ENCODE results near the gene TBC1D1.

Gene TBC1D1

DNA sequence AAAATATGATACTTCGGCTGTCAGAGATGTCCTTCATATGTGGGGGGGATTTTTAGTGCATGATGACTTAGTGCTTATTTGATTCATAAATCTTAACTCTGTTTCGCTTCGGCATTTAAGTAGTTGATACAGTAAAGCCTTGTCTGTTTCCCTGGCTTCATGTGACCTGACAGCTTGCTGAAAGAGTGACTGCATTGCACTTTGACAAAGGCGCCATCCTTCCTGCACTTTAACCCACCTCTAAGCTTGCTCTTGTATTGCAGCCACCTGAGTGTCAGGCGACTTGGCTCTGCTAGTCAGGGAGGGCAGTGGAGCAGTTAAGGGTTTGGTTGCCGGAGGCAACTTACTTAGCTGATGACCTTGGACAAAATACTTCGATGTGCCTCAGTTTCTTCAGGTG lies 134.8 kb downstream of the TBC1D1 start:
- Mint-ChIP-seq H3K4me1 (peaks cover 28% of the 10 kb centered on the region), H3K9me3 (peaks cover 7% of the 10 kb centered on the region), H3K36me3 (ENCODE audit: low read depth) (peaks cover 65% of the 10 kb centered on the region), H3K27ac (peak overlapping the region; percentile 53 to 87 (median 86)), H3K27me3 (ENCODE audit: low read depth) (peaks cover 8% of the 10 kb centered on the region), H3K4me3 (no peak overlapping the region)
- TF ChIP-seq, protein P1, sequence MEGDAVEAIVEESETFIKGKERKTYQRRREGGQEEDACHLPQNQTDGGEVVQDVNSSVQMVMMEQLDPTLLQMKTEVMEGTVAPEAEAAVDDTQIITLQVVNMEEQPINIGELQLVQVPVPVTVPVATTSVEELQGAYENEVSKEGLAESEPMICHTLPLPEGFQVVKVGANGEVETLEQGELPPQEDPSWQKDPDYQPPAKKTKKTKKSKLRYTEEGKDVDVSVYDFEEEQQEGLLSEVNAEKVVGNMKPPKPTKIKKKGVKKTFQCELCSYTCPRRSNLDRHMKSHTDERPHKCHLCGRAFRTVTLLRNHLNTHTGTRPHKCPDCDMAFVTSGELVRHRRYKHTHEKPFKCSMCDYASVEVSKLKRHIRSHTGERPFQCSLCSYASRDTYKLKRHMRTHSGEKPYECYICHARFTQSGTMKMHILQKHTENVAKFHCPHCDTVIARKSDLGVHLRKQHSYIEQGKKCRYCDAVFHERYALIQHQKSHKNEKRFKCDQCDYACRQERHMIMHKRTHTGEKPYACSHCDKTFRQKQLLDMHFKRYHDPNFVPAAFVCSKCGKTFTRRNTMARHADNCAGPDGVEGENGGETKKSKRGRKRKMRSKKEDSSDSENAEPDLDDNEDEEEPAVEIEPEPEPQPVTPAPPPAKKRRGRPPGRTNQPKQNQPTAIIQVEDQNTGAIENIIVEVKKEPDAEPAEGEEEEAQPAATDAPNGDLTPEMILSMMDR (IDR thresholded peaks at IDR 0.05; ENCODE audit: unreplicated experiment in 3 of 3): no peak

DNA sequence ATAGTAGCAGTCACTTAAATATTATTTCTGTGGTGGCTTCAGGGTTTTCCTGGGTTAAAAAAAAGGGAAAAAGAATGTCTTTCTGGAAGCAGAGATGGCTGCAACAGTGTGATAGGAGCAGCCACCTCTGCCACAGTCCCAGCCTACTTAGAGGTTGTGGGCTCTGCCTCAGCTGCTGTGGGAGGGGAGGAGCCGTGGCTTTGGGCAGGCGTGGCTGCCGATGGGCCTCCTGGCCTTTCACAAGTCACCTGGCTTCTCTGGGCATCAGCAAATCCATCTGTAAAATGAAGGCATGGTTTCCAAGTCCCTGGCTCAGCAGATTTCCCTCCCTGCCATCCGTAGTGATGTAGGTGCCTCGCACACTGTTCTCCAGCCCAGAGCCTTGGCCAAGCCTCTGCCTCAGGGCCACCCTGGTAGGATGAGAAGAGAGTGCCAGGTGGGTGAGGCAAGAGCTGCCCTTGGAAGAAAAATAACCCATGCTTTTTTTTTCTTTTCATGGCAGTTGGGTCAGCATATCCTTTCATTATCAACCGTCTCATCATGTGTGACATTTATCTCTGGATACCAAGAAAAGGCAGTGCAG lies 135.4 kb downstream of the TBC1D1 start:
- Mint-ChIP-seq H3K27me3 (ENCODE audit: low read depth) (peaks cover 8% of the 10 kb centered on the region), H3K36me3 (ENCODE audit: low read depth) (peaks cover 63% of the 10 kb centered on the region), H3K4me3 (no peak overlapping the region), H3K27ac (peak overlapping the region in 1 of 3 experiments; percentile 37), H3K4me1 (peaks cover 28% of the 10 kb centered on the region), H3K9me3 (peaks cover 2% of the 10 kb centered on the region)
- TF ChIP-seq, protein P1 (IDR thresholded peaks at IDR 0.05; ENCODE audit: unreplicated experiment in 3 of 3): no peak

DNA sequence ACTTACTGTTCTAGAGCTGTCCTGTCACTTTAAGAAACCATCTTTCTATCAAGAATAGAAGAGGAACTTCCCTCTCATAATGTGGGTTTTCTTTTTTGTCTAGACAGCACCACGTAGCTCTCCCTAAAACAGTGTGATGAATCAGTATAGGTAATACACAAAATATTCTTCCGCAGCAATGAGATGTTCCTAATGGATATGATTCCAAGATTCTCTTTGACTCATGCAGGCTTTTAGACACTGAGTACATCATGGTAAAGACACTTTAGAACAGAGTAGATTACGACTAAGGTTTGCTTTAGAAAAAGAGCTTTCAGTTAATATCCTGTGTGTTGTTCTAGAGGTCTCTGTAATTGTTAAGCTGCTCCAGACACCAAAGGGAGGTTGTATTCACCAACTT lies 139.1 kb downstream of the TBC1D1 start:
- peak overlapping the region in 2 of 3 experiments; percentile 63 to 83 for H3K27ac Mint-ChIP-seq
- peaks cover 8% of the 10 kb centered on the region for H3K27me3 Mint-ChIP-seq (ENCODE audit: low read depth)
- no peak overlapping the region for H3K4me3 Mint-ChIP-seq

DNA sequence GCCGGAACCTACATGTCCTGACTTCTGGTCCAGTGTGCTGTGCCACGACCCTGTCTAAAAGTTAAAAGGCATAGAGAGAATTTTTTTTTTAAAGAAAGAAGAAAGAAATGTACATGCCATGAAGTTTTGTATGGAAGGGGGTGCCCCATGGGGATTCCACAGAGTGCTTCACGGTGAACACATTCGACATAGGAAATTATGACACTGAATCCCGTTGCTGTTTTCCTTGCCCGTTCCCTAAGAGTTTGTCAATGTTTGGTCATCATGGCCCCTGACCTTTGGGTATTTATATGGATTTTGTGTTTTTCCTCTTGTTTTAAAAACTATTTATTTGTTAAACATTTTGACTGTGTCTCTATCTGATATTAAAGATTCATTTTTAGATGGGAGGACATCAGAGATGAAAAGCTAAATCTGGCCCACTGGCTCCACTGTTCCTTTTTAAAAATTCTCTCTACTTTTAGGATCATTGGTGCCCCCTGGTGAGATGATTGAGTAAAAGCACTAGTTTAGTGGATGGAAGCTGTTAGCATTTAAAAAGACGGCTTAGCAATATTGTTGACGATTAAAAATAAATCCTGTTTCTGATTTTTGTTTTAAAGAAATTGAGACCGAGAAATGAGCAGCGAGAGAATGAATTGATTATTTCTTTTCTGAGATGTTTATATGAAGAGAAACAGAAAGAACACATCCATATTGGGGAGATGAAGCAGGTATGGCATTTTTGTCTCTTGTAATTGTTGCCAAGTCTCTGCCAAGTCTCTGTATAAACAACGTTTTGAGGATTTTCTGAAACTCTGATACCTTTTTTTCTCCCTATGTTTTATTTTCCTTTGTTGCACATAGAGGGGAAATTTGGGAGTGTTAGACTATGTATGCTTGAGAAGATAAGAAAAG lies 144.3 kb downstream of the TBC1D1 start:
- no peak overlapping the region for H3K27ac Mint-ChIP-seq
- TF ChIP-seq, protein P1 (IDR thresholded peaks at IDR 0.05; ENCODE audit: unreplicated experiment in 3 of 3): peak; percentile 53 to 74 (median 65)
- no peaks in the 10 kb centered on the region for H3K9me3 Mint-ChIP-seq
- H3K4me3 Mint-ChIP-seq: no peak overlapping the region
- H3K4me1 Mint-ChIP-seq: no peaks in the 10 kb centered on the region
- peaks cover 49% of the 10 kb centered on the region for H3K36me3 Mint-ChIP-seq (ENCODE audit: low read depth)
- H3K27me3 Mint-ChIP-seq (ENCODE audit: low read depth): no peaks in the 10 kb centered on the region

More for the DNA sequence above, 139.1 kb downstream of the TBC1D1 start:
- TF ChIP-seq, protein P1 (IDR thresholded peaks at IDR 0.05; ENCODE audit: unreplicated experiment in 3 of 3): no peak
- H3K4me1 Mint-ChIP-seq: peaks cover 12% of the 10 kb centered on the region
- peaks cover 58% of the 10 kb centered on the region for H3K36me3 Mint-ChIP-seq (ENCODE audit: low read depth)
- no peaks in the 10 kb centered on the region for H3K9me3 Mint-ChIP-seq

DNA sequence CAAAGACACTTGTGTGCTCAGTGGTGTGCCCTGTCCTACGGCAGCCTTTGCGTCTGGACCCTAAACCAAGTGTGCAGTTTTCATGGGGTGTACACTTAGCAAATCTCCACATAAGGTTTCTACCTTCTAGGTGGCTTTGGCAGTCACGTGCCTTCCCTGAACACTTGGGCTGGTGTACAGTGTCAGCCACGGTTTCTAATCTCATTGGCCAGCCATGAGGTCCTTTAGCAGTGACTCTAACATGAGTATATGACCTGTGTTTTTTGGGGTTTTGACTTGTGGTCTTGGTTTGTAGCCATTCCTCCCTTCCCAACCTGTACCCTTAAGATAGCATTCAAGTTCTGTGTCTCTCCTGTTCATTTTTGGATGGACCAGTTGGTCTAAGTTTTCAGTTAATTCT lies 145.7 kb downstream of the TBC1D1 start:
- H3K9me3 Mint-ChIP-seq: no peaks in the 10 kb centered on the region
- H3K36me3 Mint-ChIP-seq (ENCODE audit: low read depth): peaks cover 49% of the 10 kb centered on the region
- H3K4me3 Mint-ChIP-seq: no peak overlapping the region
- H3K4me1 Mint-ChIP-seq: no peaks in the 10 kb centered on the region
- TF ChIP-seq, protein P1 (IDR thresholded peaks at IDR 0.05; ENCODE audit: unreplicated experiment in 3 of 3): no peak
- H3K27ac Mint-ChIP-seq: peak overlapping the region in 2 of 3 experiments; percentile 9 to 56
- H3K27me3 Mint-ChIP-seq (ENCODE audit: low read depth): no peaks in the 10 kb centered on the region

All from nephron (organoid).